PC-9 (cell line): ENCODE results near the gene MMAB.

ENCODE experiments used
- EZH2 ChIP-seq: fragments of 200-600 bp; sonication (generic); IDR thresholded peaks from 2 replicates; pipeline ENCODE4 v1.8.0; 2017; ENCODE audit warnings: antibody characterized with exemption, low read depth
- TF ChIP-seq, protein P1 (sequence below): fragments of 200-600 bp; sonication (generic); conservative IDR thresholded peaks from 2 replicates; pipeline ENCODE4 v1.6.1; 2017; ENCODE audit warnings: mixed run types, antibody characterized with exemption, mild to moderate bottlenecking, moderate library complexity

DNA sequence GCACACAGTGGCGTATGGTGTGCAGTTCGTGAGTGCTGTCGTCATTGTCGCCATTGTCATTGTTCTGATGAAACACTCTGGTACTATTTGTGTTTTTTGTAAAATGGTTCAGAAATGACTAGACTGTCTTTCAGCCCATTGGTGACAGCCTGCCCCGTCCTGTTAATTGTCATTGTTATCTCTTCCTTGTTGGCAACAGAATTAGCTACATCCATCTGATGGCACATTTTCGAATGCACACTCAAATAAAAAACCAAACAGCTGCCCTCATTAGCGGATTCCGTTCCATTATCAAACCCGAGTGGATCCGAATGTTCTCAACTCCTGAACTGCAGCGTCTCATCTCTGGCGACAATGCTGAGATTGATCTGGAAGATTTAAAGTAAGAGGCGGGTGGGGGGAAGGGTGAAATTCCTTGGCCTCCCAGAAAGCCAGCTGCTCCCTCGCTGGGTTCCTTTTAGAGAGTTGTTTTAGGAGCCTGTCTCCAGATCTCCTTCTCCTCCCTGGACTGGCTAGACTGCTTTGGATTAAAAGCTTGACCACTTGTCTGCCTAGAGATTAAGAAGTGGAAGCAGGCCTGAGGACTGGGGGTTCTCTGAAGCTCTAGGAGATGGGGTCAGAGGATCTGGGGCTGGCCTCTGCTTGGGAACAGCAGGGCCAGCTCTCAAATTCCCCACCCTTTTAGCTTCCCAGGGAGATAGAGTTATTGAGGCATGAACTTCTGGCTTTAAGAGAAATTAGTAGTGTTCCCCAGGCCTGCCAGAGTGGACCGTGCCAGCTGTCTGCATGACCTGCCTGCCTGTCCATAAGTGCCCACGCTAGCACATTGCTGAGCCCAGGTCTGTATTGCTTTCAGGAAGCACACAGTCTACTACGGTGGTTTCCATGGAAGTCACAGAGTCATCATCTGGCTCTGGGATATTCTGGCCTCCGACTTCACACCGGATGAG lies 43.3 kb downstream of the MMAB start:
- TF ChIP-seq, protein P1, sequence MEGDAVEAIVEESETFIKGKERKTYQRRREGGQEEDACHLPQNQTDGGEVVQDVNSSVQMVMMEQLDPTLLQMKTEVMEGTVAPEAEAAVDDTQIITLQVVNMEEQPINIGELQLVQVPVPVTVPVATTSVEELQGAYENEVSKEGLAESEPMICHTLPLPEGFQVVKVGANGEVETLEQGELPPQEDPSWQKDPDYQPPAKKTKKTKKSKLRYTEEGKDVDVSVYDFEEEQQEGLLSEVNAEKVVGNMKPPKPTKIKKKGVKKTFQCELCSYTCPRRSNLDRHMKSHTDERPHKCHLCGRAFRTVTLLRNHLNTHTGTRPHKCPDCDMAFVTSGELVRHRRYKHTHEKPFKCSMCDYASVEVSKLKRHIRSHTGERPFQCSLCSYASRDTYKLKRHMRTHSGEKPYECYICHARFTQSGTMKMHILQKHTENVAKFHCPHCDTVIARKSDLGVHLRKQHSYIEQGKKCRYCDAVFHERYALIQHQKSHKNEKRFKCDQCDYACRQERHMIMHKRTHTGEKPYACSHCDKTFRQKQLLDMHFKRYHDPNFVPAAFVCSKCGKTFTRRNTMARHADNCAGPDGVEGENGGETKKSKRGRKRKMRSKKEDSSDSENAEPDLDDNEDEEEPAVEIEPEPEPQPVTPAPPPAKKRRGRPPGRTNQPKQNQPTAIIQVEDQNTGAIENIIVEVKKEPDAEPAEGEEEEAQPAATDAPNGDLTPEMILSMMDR: no peak
- no peak for TF ChIP-seq EZH2
